DND-41 (cell line): ENCODE data around the gene USB1.

ENCODE experiments used
- ATAC-seq: fragments of 200-7000 bp; cut with Tn5 transposase; 3 replicates; pipeline ENCODE4 v1.9.1; 2021; ENCODE audit warnings: low read depth; ENCODE audit not compliant: insufficient read depth
- DNase-seq: peaks from one replicate; pipeline ENCODE4 v3.0.0-alpha.2; 2020
- H2AFZ ChIP-seq: 2 replicates; pipeline ENCODE4 v1.6.0; 2012; ENCODE audit warnings: low read depth, low read length
- H3K27ac ChIP-seq: 2 replicates; pipeline ENCODE4 v1.5.1; 2012; ENCODE audit warnings: low read length, inconsistent platforms
- H3K27me3 ChIP-seq: fragments of 200-600 bp; sonication (generic); 2 replicates; pipeline ENCODE4 v1.6.0; 2012; ENCODE audit warnings: low read length, mild to moderate bottlenecking, inconsistent platforms; ENCODE audit not compliant: insufficient read depth, poor library complexity
- H3K36me3 ChIP-seq: 2 replicates; pipeline ENCODE4 v1.5.1; 2012; ENCODE audit warnings: low read length, inconsistent platforms; ENCODE audit not compliant: insufficient read depth
- H3K4me1 ChIP-seq: 2 replicates; pipeline ENCODE4 v1.5.1; 2012; ENCODE audit warnings: mild to moderate bottlenecking, low read length; ENCODE audit not compliant: insufficient read depth
- H3K4me2 ChIP-seq: 2 replicates; pipeline ENCODE4 v1.6.0; 2012; ENCODE audit warnings: mild to moderate bottlenecking, moderate library complexity, low read length, inconsistent platforms; ENCODE audit not compliant: insufficient read depth
- H3K4me3 ChIP-seq, 2 experiments: fragments of 200-600 bp in 1 of 2; shearing (Covaris generic) in 1 of 2; 2 replicates each; pipeline ENCODE4 v1.5.1; 2012 to 2016; ENCODE audit warnings: inconsistent platforms in 2 of 2, low read length in 2 of 2, mild to moderate bottlenecking in 2 of 2, low read depth in 1 of 2, moderate library complexity in 1 of 2
- H3K79me2 ChIP-seq: 2 replicates; pipeline ENCODE4 v1.6.0; 2012; ENCODE audit warnings: low read length, inconsistent platforms; ENCODE audit not compliant: insufficient read depth
- H3K9ac ChIP-seq: 2 replicates; pipeline ENCODE4 v1.6.0; 2012; ENCODE audit warnings: low read depth, mild to moderate bottlenecking, inconsistent platforms, low read length, moderate library complexity
- H3K9me3 ChIP-seq: 2 replicates; pipeline ENCODE4 v1.5.1; 2012; ENCODE audit warnings: low read length, moderate library complexity, mild to moderate bottlenecking, inconsistent platforms; ENCODE audit not compliant: insufficient read depth, severe bottlenecking
- H4K20me1 ChIP-seq: 2 replicates; pipeline ENCODE4 v1.6.0; 2012; ENCODE audit warnings: low read length; ENCODE audit not compliant: insufficient read depth
- EZH2 ChIP-seq: IDR thresholded peaks from 3 replicates; pipeline ENCODE4 v1.6.1; 2012; ENCODE audit warnings: borderline replicate concordance, low read depth, mild to moderate bottlenecking, moderate library complexity, low read length, inconsistent platforms; ENCODE audit not compliant: severe bottlenecking
- TF ChIP-seq, protein P1 (sequence below): IDR thresholded peaks from 2 replicates; pipeline ENCODE4 v1.5.1; 2012; ENCODE audit warnings: borderline replicate concordance, low read length, moderate library complexity, mild to moderate bottlenecking; ENCODE audit not compliant: poor library complexity, severe bottlenecking; ENCODE audit errors: extremely low read depth

Gene USB1

DNA sequence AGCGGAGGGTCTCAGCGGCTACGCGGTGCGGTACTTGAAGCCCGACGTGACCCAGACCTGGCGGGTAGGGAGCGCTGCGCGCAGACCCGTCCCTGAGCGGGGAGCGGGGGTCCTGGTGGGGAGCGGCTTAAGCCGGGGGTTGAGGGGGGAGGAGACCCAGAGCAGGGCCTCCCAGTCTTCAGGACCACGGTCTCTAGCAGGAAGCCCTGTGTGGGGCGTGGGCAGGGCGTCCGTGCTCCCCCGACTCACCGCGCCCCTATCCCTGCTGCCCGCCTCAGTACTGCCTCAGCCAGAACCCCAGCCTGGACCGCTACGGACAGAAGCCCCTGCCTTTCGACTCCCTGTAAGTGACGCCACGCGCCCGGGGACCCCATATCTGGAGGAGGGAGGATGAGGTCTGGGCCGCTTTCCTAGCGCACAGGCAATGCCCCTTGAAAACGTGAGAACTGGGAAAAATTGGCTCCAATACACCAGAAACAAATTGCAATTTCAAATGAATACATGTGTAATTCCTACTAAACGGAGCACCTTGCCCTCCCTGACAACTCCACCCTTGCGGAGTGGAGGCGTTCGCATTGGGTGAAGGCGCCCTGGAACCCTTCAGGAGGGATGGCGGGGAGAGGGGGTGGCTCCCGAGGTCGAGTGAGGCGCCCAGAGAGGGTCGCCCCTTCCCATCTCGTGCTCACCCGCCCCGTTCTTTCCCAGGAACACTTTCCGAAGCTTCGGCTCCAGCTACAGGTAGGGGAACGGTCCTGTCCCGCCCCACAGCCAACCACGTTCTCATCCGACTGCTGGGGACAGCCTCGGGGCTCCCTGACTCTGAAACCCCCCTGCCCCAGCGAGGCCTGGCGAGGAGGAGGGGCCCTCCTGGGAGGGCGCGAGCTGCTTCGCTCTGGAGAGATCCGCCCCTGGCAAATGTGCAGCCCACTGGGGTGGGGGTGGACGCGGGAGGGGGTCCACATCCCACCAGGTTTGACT, 15.7 kb upstream of the USB1 start:
- H3K79me2 ChIP-seq, result no peaks in the 10 kb centered on the region
- no peak overlapping the region for H3K9ac ChIP-seq
- H3K4me1 ChIP-seq, result no peaks in the 10 kb centered on the region
- H3K4me2 ChIP-seq, result no peak overlapping the region
- H3K4me3 ChIP-seq, result no peak overlapping the region
- H3K27ac ChIP-seq, result no peak overlapping the region
- H4K20me1 ChIP-seq, result no peaks in the 10 kb centered on the region
- H2AFZ ChIP-seq, result no peak overlapping the region
- no peak for TF ChIP-seq EZH2
- TF ChIP-seq, protein P1, sequence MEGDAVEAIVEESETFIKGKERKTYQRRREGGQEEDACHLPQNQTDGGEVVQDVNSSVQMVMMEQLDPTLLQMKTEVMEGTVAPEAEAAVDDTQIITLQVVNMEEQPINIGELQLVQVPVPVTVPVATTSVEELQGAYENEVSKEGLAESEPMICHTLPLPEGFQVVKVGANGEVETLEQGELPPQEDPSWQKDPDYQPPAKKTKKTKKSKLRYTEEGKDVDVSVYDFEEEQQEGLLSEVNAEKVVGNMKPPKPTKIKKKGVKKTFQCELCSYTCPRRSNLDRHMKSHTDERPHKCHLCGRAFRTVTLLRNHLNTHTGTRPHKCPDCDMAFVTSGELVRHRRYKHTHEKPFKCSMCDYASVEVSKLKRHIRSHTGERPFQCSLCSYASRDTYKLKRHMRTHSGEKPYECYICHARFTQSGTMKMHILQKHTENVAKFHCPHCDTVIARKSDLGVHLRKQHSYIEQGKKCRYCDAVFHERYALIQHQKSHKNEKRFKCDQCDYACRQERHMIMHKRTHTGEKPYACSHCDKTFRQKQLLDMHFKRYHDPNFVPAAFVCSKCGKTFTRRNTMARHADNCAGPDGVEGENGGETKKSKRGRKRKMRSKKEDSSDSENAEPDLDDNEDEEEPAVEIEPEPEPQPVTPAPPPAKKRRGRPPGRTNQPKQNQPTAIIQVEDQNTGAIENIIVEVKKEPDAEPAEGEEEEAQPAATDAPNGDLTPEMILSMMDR, result no peak
- no peaks in the 10 kb centered on the region for H3K36me3 ChIP-seq
- ATAC-seq (no peak), DNase-seq (no peak)
- no peaks in the 10 kb centered on the region for H3K27me3 ChIP-seq
- no peaks in the 10 kb centered on the region for H3K9me3 ChIP-seq

DNA sequence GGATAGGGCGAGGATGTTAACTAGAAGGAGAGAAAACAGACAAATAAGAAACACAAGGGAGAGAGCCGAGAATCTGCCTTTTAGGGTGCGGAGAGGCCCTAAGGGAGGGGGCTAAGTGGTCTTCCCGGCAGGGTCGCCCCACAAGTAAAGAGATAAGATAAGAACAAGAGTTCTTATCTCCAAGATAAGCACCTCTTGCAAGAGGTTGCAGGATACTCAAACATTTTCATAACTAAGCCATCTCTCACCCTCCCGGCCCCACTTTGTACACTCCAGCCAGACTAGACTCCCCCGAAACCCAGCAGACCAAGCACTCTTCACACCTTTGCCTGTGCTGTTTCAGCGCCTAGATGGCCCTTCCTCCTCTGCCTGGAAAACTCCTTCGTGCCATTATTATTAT, 15.0 kb upstream of the USB1 start:
- no peaks in the 10 kb centered on the region for H3K4me1 ChIP-seq
- DNase-seq, result no peak
- ATAC-seq, result no peak
- no peaks in the 10 kb centered on the region for H4K20me1 ChIP-seq
- TF ChIP-seq, protein P1, result no peak
- TF ChIP-seq EZH2, result no peak
- H2AFZ ChIP-seq, result no peak overlapping the region
- H3K4me2 ChIP-seq, result no peak overlapping the region
- H3K9me3 ChIP-seq, result no peaks in the 10 kb centered on the region
- H3K79me2 ChIP-seq, result no peaks in the 10 kb centered on the region
- no peak overlapping the region for H3K9ac ChIP-seq
- H3K4me3 ChIP-seq, result no peak overlapping the region
- no peaks in the 10 kb centered on the region for H3K27me3 ChIP-seq
- no peaks in the 10 kb centered on the region for H3K36me3 ChIP-seq
- H3K27ac ChIP-seq, result no peak overlapping the region

DNA sequence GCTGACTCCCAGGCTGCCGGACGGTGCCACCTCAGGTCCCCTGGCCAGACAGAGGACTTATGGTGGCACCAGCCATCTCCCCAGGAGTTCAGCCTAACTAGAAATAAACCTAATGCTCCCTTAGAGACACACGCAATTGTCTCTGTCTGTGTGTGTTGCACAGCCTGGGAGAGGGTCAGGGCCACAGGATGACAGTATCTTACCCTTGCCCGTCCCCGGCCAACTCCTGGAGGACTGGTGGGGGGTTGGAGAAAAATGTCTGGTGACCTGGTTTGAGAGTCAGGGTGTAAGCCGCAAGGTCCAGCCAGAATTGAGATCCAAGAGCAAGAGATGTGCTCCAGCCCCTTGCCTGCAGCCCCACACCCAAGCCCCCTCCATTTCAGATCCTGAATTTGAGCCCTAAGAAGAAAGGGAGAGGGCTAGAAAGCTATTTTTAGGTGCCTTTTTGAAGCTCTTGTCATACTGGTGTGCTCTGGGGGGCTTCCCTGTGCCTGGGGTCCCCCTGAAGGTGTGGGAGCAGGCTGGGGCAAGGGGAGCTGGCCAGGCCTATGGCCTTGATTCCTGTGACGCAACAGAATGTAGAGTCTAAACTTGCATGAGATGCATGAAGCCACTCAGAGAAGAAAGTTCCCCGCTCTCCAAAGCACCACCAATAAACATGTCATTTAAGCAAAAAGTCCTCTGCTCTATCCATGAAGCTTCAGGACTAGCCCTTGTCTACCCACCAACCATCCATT, 13.6 kb upstream of the USB1 start:
- Histone ChIP-seq H3K36me3 (no peaks in the 10 kb centered on the region), H3K4me3 (no peak overlapping the region), H3K27me3 (no peaks in the 10 kb centered on the region), H3K79me2 (no peaks in the 10 kb centered on the region), H3K9me3 (no peaks in the 10 kb centered on the region), H3K4me1 (no peaks in the 10 kb centered on the region), H3K9ac (no peak overlapping the region), H2AFZ (no peak overlapping the region), H4K20me1 (peaks cover 3% of the 10 kb centered on the region; the same call in 1 of the 2 replicates), H3K4me2 (no peak overlapping the region), H3K27ac (no peak overlapping the region)
- ATAC-seq, result no peak
- no peak for TF ChIP-seq EZH2
- TF ChIP-seq, protein P1, result no peak
- no peak for DNase-seq
